Activated naive CD4-positive, alpha-beta T cell treated with anti-CD3 and anti-CD28 coated beads for 36 hours (primary cell): Measurements from ENCODE around the gene ST3GAL5. TPM values are rescaled to one million over a fixed set of nuclear protein-coding genes. Genes with fewer than 3 reads are reported as not detected.
"Not testable (repeated sequence)": the region's sequence is repeated elsewhere in the genome, so short reads cannot be mapped to it uniquely, and the experiment has no call there.

Experiments
- CTCF ChIA-PET: fragments of 350-600 bp; sonication (Branson Sonifier 250); formaldehyde crosslinking; loops from one replicate; lab custom pipeline; 2021; ENCODE audit warnings: antibody characterized with exemption; lab: Charles Lee
- DNase-seq: peaks from one replicate; pipeline ENCODE4 v3.0.0-alpha.2; 2020
- H3K27ac Mint-ChIP-seq: one replicate; pipeline ENCODE4 v1.8.0; 2021; ENCODE audit warnings: mild to moderate bottlenecking, mixed read lengths
- H3K27me3 Mint-ChIP-seq: one replicate; pipeline ENCODE4 v1.8.0; 2021; ENCODE audit warnings: low read depth, mixed read lengths
- H3K36me3 Mint-ChIP-seq: one replicate; pipeline ENCODE4 v1.8.0; 2021; ENCODE audit warnings: low read depth, mixed read lengths
- H3K4me1 Mint-ChIP-seq: one replicate; pipeline ENCODE4 v1.8.0; 2021; ENCODE audit warnings: low read depth, mixed read lengths
- H3K4me3 Mint-ChIP-seq: one replicate; pipeline ENCODE4 v1.8.0; 2021; ENCODE audit warnings: mild to moderate bottlenecking, moderate library complexity, mixed read lengths
- H3K9me3 Mint-ChIP-seq: one replicate; pipeline ENCODE4 v1.8.0; 2021; ENCODE audit warnings: mixed read lengths
- intact Hi-C: fragments of 100-400 bp; cut with micrococcal nuclease; formaldehyde crosslinking; loops from one replicate; pipeline ENCODE4 v1.15.1; 2023
- total RNA-seq, 2 experiments: library from RNA; stranded (reverse); gene quantifications; one replicate each; pipeline ENCODE4 v1.2.3, GENCODE V29; 2021

The ST3GAL5 gene
- total RNA-seq, 2 experiments from 2014 or later, result 9.5 to 10.4 TPM

DNA sequence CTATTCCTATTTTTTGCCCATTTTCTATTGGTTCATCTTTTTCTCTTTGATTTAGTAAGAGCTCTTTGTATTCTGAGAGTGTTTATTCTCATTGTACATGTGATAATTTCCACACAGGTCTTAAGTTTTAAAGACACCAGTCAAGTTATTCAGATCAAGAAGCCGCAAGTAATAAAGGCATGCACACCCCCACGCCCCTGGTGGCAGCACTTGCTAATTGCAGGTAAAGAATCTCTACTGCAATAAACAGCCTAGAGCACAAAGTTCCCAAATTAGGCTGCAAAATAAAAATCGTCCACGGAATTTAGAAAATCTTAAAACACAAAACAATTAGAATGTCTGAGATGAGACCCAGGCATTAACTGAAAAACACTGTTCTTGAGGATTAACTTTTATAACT, 45.2 kb downstream of the ST3GAL5 start:
- Mint-ChIP-seq H3K27ac (no peak overlapping the region), H3K36me3 (peaks cover 23% of the 10 kb centered on the region), H3K9me3 (no peaks in the 10 kb centered on the region), H3K27me3 (no peaks in the 10 kb centered on the region), H3K4me3 (no peak overlapping the region), H3K4me1 (peaks cover 21% of the 10 kb centered on the region)
- CTCF ChIA-PET, result interaction anchor here (0.6 kb wide), 1 partner anchor 198 kb away, joined by 3 read pairs; no protein-coding TSS in a partner anchor
- intact Hi-C loops, result no loop called here
- DNase-seq, result peak; percentile 53

DNA sequence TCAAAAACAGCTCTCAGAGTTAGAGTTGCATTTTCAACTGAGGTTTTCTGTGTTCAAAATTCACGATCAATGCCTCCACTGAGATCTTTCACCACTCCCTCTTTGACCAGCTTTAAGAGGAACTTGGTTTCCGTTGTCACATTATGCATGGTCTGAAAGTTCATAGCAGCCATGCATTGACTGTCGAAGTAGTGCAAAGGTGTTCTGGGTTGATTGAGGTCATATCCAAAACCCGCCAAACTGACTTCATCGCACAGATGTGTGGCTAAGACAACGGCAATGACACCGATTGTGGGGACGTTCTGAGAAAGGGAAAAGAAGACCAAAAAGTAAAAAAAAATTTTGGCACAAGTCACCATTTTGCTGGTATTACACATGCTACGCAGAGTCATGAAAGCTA, 48.7 kb downstream of the ST3GAL5 start:
- peaks cover 5% of the 10 kb centered on the region for H3K9me3 Mint-ChIP-seq
- H3K36me3 Mint-ChIP-seq, result peaks cover 22% of the 10 kb centered on the region
- no peaks in the 10 kb centered on the region for H3K27me3 Mint-ChIP-seq
- H3K4me3 Mint-ChIP-seq, result no peak overlapping the region
- CTCF ChIA-PET, result interaction anchor here (0.8 to 1.2 kb wide), 3 partner anchors 12 to 53 kb away, joined by 3 to 4 read pairs (median 3); no protein-coding TSS in a partner anchor
- H3K27ac Mint-ChIP-seq, result no peak overlapping the region
- no peak for DNase-seq
- peaks cover 6% of the 10 kb centered on the region for H3K4me1 Mint-ChIP-seq
- intact Hi-C loops, result no loop called here

DNA sequence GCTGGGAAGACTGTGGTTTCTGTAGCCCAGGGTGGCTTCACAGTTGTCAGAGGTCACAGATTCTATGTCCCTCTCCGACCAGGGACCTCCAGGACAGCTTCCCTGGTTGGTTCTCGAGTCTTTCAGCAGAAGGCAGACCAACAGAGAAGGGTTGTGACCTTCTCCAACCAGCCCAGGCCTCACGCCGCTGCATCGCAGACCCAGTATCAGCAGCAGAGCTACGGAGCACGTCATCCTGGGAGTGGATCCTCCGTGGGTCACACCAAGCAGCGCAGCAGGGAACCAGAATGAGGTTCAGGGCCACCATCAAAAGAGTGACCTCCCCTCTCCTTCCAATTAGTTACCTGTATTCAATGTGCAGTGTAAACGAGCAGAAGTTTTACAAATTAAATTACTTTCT, 49.3 kb downstream of the ST3GAL5 start:
- no peaks in the 10 kb centered on the region for H3K27me3 Mint-ChIP-seq
- peaks cover 18% of the 10 kb centered on the region for H3K36me3 Mint-ChIP-seq
- intact Hi-C loops, result no loop called here
- H3K9me3 Mint-ChIP-seq, result peaks cover 5% of the 10 kb centered on the region
- no peak overlapping the region for H3K27ac Mint-ChIP-seq
- CTCF ChIA-PET, result interaction anchor here (0.5 to 1.2 kb wide), 4 partner anchors 12 to 993 kb away, joined by 3 to 4 read pairs (median 3); no protein-coding TSS in a partner anchor
- no peak for DNase-seq
- H3K4me3 Mint-ChIP-seq, result no peak overlapping the region
- peaks cover 4% of the 10 kb centered on the region for H3K4me1 Mint-ChIP-seq

DNA sequence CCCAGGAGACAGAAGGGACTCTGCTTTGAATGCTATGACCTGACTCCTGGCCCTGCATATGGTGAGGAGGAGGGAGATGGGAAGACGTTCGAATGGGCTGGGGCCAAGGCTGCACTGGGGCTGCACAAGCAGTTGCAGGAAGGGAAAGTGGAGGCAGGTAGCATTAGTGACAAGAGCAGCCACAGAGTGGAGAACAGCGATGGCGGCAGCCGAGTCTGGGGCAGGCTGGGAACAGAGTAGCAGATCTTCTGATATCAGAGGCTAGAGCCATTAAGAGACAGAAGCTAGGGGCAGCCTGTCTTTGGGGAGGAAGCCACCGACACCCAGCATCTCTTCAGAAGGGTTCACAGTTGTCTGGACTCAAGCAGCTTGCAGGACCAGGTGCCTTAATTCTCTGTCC, 50.1 kb downstream of the ST3GAL5 start:
- no peaks in the 10 kb centered on the region for H3K27me3 Mint-ChIP-seq
- no peak for DNase-seq
- peaks cover 5% of the 10 kb centered on the region for H3K9me3 Mint-ChIP-seq
- intact Hi-C loops, result no loop called here
- peaks cover 4% of the 10 kb centered on the region for H3K4me1 Mint-ChIP-seq
- H3K36me3 Mint-ChIP-seq, result peaks cover 17% of the 10 kb centered on the region
- H3K4me3 Mint-ChIP-seq, result no peak overlapping the region
- H3K27ac Mint-ChIP-seq, result no peak overlapping the region
- CTCF ChIA-PET, result interaction anchor here (1.3 to 1.8 kb wide), 2 partner anchors 13 to 51 kb away, joined by 4 to 5 read pairs; no protein-coding TSS in a partner anchor

DNA sequence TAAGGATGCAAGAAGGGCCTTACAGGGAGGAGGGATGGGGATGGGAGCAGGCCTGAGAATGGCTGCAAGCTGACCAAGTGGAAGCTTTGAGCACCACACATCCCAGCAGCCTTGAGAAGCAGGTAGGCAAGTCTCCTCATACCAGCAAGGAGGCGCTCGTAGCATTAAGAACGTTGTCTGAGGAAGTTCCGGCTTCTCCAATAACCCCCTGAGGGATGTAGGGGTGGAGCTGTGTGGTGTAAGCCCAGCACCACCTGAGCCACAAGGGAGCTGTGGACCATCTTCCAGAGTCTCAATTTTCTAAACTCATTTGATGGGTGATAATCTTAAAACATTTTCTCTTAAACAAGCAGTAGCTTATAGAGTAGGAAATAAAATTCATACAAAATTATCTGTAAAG, 50.6 kb downstream of the ST3GAL5 start:
- no peak for DNase-seq
- CTCF ChIA-PET, result interaction anchor here (1.2 to 1.8 kb wide), 3 partner anchors 10 to 51 kb away, joined by 4 to 6 read pairs (median 5); no protein-coding TSS in a partner anchor
- H3K36me3 Mint-ChIP-seq, result peaks cover 13% of the 10 kb centered on the region
- intact Hi-C loops, result no loop called here
- H3K27me3 Mint-ChIP-seq, result no peaks in the 10 kb centered on the region
- peaks cover 5% of the 10 kb centered on the region for H3K9me3 Mint-ChIP-seq
- no peak overlapping the region for H3K27ac Mint-ChIP-seq
- no peak overlapping the region for H3K4me3 Mint-ChIP-seq
- H3K4me1 Mint-ChIP-seq, result peaks cover 4% of the 10 kb centered on the region

DNA sequence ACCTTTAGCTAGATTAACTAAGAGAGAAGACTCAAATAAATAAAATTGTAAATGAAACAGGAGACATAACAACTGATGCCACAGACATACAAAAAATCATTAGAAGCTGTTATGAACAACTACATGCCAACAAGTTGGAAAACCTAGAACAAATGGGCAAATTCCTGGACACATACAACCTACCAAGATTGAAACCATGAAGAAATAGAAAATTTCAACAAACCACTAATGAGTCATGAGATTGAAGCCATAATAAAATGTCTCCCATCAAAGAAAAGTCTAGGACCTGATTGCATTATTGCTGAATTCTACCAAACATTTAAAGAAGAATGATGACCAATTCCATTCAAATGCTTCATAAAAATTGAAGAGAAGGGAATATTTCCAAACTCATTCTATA, 54.3 kb downstream of the ST3GAL5 start:
- H3K4me1 Mint-ChIP-seq, result peaks cover 8% of the 10 kb centered on the region
- intact Hi-C loops, result no loop called here
- no peak for DNase-seq
- peaks cover 5% of the 10 kb centered on the region for H3K9me3 Mint-ChIP-seq
- no peaks in the 10 kb centered on the region for H3K27me3 Mint-ChIP-seq
- no peaks in the 10 kb centered on the region for H3K36me3 Mint-ChIP-seq
- H3K27ac Mint-ChIP-seq, result no peak overlapping the region
- H3K4me3 Mint-ChIP-seq, result no peak overlapping the region
- CTCF ChIA-PET, result interaction anchor here (2.0 kb wide), 1 partner anchor 7 kb away, joined by 9 read pairs; no protein-coding TSS in a partner anchor

DNA sequence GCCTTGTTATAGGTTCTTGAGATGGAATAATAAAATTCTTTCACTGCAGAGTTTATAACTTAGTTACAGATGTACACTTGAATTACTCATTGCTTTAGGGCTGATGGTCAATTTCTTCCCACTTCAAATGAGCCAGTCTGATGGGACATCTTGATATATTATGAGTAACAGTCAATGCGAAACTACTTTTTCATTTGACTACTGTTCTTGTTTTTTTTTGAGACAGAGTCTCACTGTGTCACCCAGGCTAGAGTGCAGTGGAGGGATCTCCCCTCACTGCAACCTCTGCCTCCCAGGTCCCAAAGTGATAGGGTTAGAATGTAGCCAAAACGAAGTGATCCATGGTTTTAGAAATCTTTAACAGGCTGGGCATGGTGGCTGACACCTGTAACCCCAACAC, 57.1 kb downstream of the ST3GAL5 start:
- intact Hi-C loops, result no loop called here
- no peaks in the 10 kb centered on the region for H3K36me3 Mint-ChIP-seq
- no peak overlapping the region for H3K4me3 Mint-ChIP-seq
- peaks cover 13% of the 10 kb centered on the region for H3K4me1 Mint-ChIP-seq
- CTCF ChIA-PET, result interaction anchor here (0.9 to 8.8 kb wide), 9 partner anchors 10 to 246 kb away, joined by 3 to 123 read pairs (median 4); partner anchors contain the start of gene ST3GAL5
- no peaks in the 10 kb centered on the region for H3K27me3 Mint-ChIP-seq
- no peak for DNase-seq
- no peak overlapping the region for H3K27ac Mint-ChIP-seq
- H3K9me3 Mint-ChIP-seq, result peaks cover 5% of the 10 kb centered on the region

DNA sequence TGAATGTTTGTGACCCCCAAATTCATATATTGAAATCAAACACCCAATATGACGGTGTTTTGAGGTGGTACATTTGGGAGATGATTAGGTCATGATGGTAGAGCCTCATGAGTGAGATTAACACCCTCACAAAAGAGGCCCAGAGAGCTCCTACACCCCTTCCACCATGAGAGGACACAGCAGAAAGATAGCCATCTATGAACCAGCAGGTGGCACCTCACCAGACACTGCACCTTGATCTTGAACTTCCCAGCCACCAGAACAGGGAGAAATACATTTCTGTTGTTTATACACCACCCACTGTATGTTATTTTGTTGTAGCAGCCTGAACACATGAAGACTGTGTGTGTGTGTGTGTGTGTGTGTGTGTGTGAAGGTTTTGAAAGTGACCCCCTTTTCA, 58.1 kb downstream of the ST3GAL5 start:
- intact Hi-C loops, result loop anchor here (1.0 kb wide), 1 partner anchor 23 kb away; no protein-coding TSS in a partner anchor

DNA sequence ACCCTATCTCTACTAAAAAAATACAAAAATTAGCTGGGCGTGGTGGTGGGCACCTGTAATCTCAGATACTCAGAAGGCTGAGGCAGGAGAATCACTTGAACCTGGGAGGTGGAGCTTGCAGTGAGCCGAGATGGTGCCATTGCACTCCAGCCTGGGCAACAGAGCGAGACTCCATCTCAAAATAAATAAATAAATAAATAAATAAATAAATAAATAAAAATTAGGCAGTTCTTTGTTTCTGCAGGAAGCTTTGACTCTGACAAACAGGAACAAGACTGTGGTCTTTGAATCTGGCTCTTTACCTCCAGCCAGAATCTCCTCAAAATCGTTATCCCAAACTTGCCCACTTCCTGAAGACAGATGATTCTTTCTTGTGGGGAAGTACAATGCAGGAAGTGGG, 59.4 kb downstream of the ST3GAL5 start:
- H3K27me3 Mint-ChIP-seq, result not testable (repeated sequence)

More for the DNA sequence above, 58.1 kb downstream of the ST3GAL5 start:
- peaks cover 4% of the 10 kb centered on the region for H3K9me3 Mint-ChIP-seq
- H3K27ac Mint-ChIP-seq, result no peak overlapping the region
- no peaks in the 10 kb centered on the region for H3K27me3 Mint-ChIP-seq
- no peaks in the 10 kb centered on the region for H3K36me3 Mint-ChIP-seq
- peaks cover 13% of the 10 kb centered on the region for H3K4me1 Mint-ChIP-seq
- no peak overlapping the region for H3K4me3 Mint-ChIP-seq
- DNase-seq, result peak; percentile 52
- CTCF ChIA-PET, result interaction anchor here (0.6 to 8.8 kb wide), 14 partner anchors 9 to 252 kb away, joined by 3 to 123 read pairs (median 4); partner anchors contain the start of gene ST3GAL5

DNA sequence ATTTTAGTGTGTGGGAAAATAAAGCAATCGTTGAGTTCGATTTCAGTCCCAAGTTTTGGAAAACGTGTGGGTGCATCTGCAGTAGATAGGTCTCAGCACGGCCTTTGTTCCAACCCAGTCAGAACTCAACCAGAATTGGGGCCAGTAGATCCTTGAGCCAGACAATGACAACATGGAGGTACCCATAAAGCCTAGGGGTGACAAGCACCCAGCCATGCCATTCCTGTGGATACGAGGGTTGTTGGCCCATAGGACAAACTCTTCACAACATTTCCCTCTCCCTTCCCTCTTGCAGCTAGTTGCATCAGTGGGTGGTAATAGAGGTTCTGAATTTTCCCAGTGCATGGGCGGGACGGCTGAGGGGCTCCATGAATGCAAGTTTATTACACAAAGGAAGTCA, 60.1 kb downstream of the ST3GAL5 start:
- Mint-ChIP-seq H3K36me3 (no peaks in the 10 kb centered on the region), H3K4me3 (no peak overlapping the region), H3K27me3 (no peaks in the 10 kb centered on the region), H3K27ac (no peak overlapping the region), H3K4me1 (peaks cover 13% of the 10 kb centered on the region), H3K9me3 (no peaks in the 10 kb centered on the region)
- CTCF ChIA-PET, result interaction anchor here (0.7 to 8.8 kb wide), 6 partner anchors 15 to 249 kb away, joined by 4 to 123 read pairs (median 44); partner anchors contain the start of gene ST3GAL5
- no peak for DNase-seq
- intact Hi-C loops, result loop anchor here (5.0 to 10.0 kb wide), 2 partner anchors 366 to 539 kb away; partner anchors contain the start of genes IMMT and MRPL35

More for the DNA sequence above, 59.4 kb downstream of the ST3GAL5 start:
- H3K36me3 Mint-ChIP-seq, H3K27ac Mint-ChIP-seq, H3K4me3 Mint-ChIP-seq, H3K9me3 Mint-ChIP-seq, DNase-seq: not testable (repeated sequence)
- CTCF ChIA-PET, result interaction anchor here (0.7 to 8.8 kb wide), 6 partner anchors 15 to 253 kb away, joined by 4 to 123 read pairs (median 44); partner anchors contain the start of gene ST3GAL5
- intact Hi-C loops, result loop anchor here (5.0 to 10.0 kb wide), 2 partner anchors 365 to 538 kb away; partner anchors contain the start of genes IMMT and MRPL35
- H3K4me1 Mint-ChIP-seq, result peaks cover 13% of the 10 kb centered on the region

DNA sequence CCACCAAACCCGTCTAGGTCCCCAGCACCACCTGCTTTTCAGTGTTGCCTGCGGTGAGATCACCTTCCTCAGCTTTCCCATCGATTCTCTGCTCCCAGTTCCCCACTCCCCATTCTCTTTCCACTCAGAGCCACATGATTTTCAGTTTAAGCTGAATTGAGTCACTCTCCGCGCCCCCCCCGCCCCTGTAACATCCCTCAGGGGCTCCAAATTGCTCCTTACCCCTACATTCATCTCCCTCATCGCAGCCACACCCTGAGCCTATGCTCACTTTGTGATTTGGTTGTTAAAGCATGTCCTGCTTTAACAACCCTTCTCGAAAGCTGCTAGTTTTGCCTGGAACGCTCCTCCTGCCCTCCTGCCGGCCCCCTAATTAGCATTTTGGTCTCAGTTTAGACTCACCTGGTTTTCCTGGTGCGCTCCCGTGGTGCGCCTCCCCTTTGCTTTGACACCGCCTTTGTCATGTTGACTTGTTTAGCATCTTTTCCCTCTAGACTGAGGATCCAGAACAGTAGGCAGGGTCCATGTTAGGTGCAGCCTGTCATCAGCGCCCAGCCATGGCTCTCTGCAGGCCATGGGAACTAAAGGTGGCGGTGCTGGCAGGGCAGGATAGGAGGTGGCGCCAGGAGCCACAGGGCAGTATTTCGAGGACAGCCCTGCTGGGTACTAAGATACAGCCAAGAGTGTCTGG, 60.8 kb downstream of the ST3GAL5 start:
- intact Hi-C loops, result loop anchor here (1.0 to 10.0 kb wide), 5 partner anchors 61 to 539 kb away; partner anchors contain the start of genes IMMT and MRPL35
- H3K36me3 Mint-ChIP-seq, result no peaks in the 10 kb centered on the region
- no peaks in the 10 kb centered on the region for H3K9me3 Mint-ChIP-seq
- peaks cover 12% of the 10 kb centered on the region for H3K4me1 Mint-ChIP-seq
- H3K27ac Mint-ChIP-seq, result no peak overlapping the region
- no peaks in the 10 kb centered on the region for H3K27me3 Mint-ChIP-seq
- no peak for DNase-seq
- H3K4me3 Mint-ChIP-seq, result no peak overlapping the region
- CTCF ChIA-PET, result interaction anchor here (0.6 to 8.8 kb wide), 49 partner anchors 8 to 440 kb away, joined by 3 to 123 read pairs (median 4); partner anchors contain the start of genes POLR1A, PTCD3 and ST3GAL5
